Measurements from ENCODE around the gene NOTCH1. TPM values are rescaled to one million over a fixed set of nuclear protein-coding genes. Genes with fewer than 3 reads are reported as not detected.

NOTCH1 gene
- total and polyA plus RNA-seq, 2 of the 8 experiments (the other 6 are each of a cell fraction or from before 2014, with no cell fraction given) = 6.9 to 55.6 TPM

DNA sequence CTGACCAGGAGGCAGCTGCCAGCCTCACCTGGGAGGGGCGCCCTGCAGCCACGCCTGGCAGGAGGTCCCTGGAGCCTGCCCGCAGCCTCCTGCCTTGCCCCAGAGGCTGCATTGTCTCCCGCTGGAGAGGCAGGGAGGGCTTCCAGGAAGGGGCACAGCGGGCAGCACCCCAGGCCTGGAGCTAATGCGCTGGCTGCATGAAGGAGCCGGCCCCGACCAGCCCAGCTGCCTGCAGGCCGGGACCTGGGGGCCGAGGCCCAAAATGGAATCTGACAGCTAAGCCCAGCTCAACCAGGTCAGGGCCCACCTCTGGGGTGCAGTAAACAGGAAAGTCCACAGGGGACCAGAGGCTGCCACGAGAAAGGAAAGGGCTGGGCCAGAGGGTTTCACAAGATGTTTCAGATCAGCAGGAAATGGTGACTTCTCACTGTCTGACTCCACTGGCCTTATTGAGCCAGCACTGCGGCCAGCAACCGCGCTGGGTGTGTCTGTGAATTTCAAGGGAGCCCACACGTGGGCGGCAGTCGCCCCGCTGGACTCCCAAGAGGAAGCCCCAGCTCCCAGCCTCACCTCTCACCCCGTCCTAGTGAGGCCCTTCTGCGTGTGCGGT is 18.6 kb upstream of the NOTCH1 start:
- Histone ChIP-seq H4K8ac (ENCODE audit: extremely low read depth, insufficient read depth, low read length) (no peak overlapping the region), H3K36me3 (ENCODE audit: control insufficient read depth in 2 of 4, insufficient read depth in 4 of 4, low read length in 3 of 4) (no peaks in the 10 kb centered on the region; a peak in 1 of 8 replicates), H3K18ac (ENCODE audit: extremely low read depth, low read length) (peak overlapping the region; percentile 56; the same call in 1 of the 2 replicates), H3K4ac (replicated peaks; ENCODE audit: insufficient read length, low read depth, low read length) (no peak overlapping the region), H3K79me2 (ENCODE audit: control insufficient read depth in 1 of 2, insufficient read depth in 2 of 2, low read length in 2 of 2) (0 out of 4 replicates have a peak, but pooled peaks cover 0 to 2% of the 10 kb centered on the region in 2 experiments), H3K56ac (replicated peaks; ENCODE audit: insufficient read length, low read depth, low read length) (no peak overlapping the region), H4K91ac (replicated peaks; ENCODE audit: insufficient read length, low read length) (peak overlapping the region; percentile 31), H3K9me3 (ENCODE audit: insufficient read depth in 2 of 2, low read depth in 1 of 2, low read length in 1 of 2) (peaks cover 7 to 12% of the 10 kb centered on the region in 2 experiments), H2AFZ (ENCODE audit: low read length) (no peak overlapping the region), H3K27me3 (replicated peaks in 1 of 4; ENCODE audit: control insufficient read depth in 3 of 4, extremely low read depth in 1 of 4, insufficient read depth in 3 of 4, low read length in 3 of 4) (peaks cover 0 to 4% (median 0%) of the 10 kb centered on the region in 4 experiments; a peak in 1 of 7 replicates), H3K9ac (replicated peaks in 1 of 4; ENCODE audit: extremely low read depth in 1 of 4, low read depth in 3 of 4, low read length in 3 of 4) (no peak overlapping the region), H3K79me1 (ENCODE audit: low read depth, low read length) (peaks cover 2% of the 10 kb centered on the region; the same call in 1 of the 2 replicates), H3K23ac (ENCODE audit: insufficient read length) (no peak overlapping the region), H3K4me1 (replicated peaks in 1 of 4; ENCODE audit: control insufficient read depth in 3 of 4, insufficient read depth in 4 of 4, low read length in 3 of 4) (peaks cover 0 to 44% (median 27%) of the 10 kb centered on the region in 4 experiments; a peak in 6 of 7 replicates), H3K23me2 (ENCODE audit: low read depth, low read length) (peaks cover 1% of the 10 kb centered on the region), H4K20me1 (replicated peaks in 1 of 2; ENCODE audit: control insufficient read depth in 1 of 2, insufficient read depth in 2 of 2, low read length in 2 of 2) (peaks cover 0 to 5% of the 10 kb centered on the region in 2 experiments), H3K4me2 (ENCODE audit: insufficient read depth in 1 of 2, low read depth in 2 of 2, low read length in 2 of 2) (no peak overlapping the region), H2BK5ac (ENCODE audit: low read depth, low read length) (peak overlapping the region; percentile 73; the same call in 1 of the 2 replicates), H2BK20ac (ENCODE audit: low read length) (no peak overlapping the region; the same call in 1 of the 2 replicates), H4K5ac (ENCODE audit: insufficient read length, low read depth, low read length) (no peak overlapping the region), H3K27ac (ENCODE audit: low read depth, low read length) (no peak overlapping the region), H3K4me3 (ENCODE audit: extremely low read depth in 1 of 4, insufficient read depth in 2 of 4, low read depth in 3 of 4, low read length in 4 of 4) (no peak overlapping the region), H2BK12ac (ENCODE audit: low read depth, low read length) (peak overlapping the region; percentile 95; the same call in 1 of the 2 replicates), H2BK15ac (ENCODE audit: low read length) (peak overlapping the region; percentile 81; the same call in 1 of the 2 replicates), H3K14ac (ENCODE audit: insufficient read length) (no peak overlapping the region), H2AK5ac (ENCODE audit: low read depth, low read length) (no peak overlapping the region), H2BK120ac (replicated peaks; ENCODE audit: low read depth, low read length) (no peak overlapping the region)
- ChIA-PET POLR2A (ENCODE audit: partially characterized antibody) (interaction anchor here (0.5 to 1.7 kb wide), 9 partner anchors 8 to 155 kb away, joined by 3 to 14 read pairs (median 3); no protein-coding TSS in a partner anchor), CTCF (ENCODE audit: partially characterized antibody) (interaction anchor here (0.7 to 4.0 kb wide), 19 partner anchors 8 to 108 kb away, joined by 3 to 15 read pairs (median 4); no protein-coding TSS in a partner anchor)
- TF ChIP-seq, protein P1, sequence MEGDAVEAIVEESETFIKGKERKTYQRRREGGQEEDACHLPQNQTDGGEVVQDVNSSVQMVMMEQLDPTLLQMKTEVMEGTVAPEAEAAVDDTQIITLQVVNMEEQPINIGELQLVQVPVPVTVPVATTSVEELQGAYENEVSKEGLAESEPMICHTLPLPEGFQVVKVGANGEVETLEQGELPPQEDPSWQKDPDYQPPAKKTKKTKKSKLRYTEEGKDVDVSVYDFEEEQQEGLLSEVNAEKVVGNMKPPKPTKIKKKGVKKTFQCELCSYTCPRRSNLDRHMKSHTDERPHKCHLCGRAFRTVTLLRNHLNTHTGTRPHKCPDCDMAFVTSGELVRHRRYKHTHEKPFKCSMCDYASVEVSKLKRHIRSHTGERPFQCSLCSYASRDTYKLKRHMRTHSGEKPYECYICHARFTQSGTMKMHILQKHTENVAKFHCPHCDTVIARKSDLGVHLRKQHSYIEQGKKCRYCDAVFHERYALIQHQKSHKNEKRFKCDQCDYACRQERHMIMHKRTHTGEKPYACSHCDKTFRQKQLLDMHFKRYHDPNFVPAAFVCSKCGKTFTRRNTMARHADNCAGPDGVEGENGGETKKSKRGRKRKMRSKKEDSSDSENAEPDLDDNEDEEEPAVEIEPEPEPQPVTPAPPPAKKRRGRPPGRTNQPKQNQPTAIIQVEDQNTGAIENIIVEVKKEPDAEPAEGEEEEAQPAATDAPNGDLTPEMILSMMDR (IDR thresholded peaks at IDR 0.05; ENCODE audit: control extremely low read depth in 1 of 3, insufficient read depth in 1 of 3, low read depth in 1 of 3, low read length in 3 of 3) = peak in 1 of 3 experiments; percentile 0; a peak in 1 of 4 replicates
- no peak for TF ChIP-seq PHF8 (conservative IDR thresholded peaks at IDR 0.05; ENCODE audit: low read depth, low read length)
- 77% methylated on average over 21 of the region's 21 CpGs; no CpG with 5 or more reads in 1 of the 2 experiments for WGBS, 2 experiments (ENCODE audit: extremely low coverage in 1 of 2, insufficient coverage in 1 of 2, insufficient read length in 1 of 2, insufficient replicate concordance in 2 of 2, low coverage in 1 of 2, low lambda C conversion rate in 2 of 2, missing lambda C conversion rate in 1 of 2)
- DNase-seq (ENCODE audit: low read depth in 1 of 2, low spot score in 2 of 2) (no peak), FAIRE-seq (no peak)
